ENCODE measurements around the gene CCDC88B. TPM values are rescaled to one million over a fixed set of nuclear protein-coding genes. Genes with fewer than 3 reads are reported as not detected.
A peak's percentile ranks its signal among the peaks of the same experiment; 100 is the strongest.

The CCDC88B gene
- total and polyA plus RNA-seq, 2 of the 8 experiments (the other 6 are each of a cell fraction or from before 2014, with no cell fraction given): 5.9 to 12.5 TPM

DNA sequence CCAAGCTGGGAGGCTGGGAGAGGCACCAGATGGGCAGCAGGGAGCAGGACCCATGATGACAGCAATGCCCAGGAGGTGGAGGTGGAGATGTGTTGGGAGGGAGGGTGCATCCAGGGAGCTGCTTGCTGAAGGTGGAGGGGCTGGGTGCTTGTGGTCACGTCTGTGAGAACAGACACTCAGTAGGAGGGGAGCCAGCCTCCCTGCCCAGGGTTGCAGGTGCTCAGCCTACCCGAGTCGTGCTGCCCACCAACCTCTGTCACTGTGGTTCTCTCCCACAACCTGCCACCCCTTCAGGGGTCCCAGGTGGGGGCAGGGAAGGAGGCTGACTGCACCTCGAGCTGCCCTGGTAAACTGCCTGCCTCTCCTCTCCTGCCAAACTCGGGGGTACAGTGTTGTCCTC, 16.6 kb upstream of the CCDC88B start:
- Histone ChIP-seq H3K27ac (ENCODE audit: low read depth, low read length) (no peak overlapping the region), H3K4me2 (ENCODE audit: insufficient read depth in 1 of 2, low read depth in 2 of 2, low read length in 2 of 2) (no peak overlapping the region), H3K36me3 (ENCODE audit: control insufficient read depth in 2 of 4, insufficient read depth in 4 of 4, low read length in 3 of 4) (peaks cover 0 to 16% (median 3%) of the 10 kb centered on the region in 4 experiments; a peak in 6 of 8 replicates), H3K4me3 (ENCODE audit: extremely low read depth in 1 of 4, insufficient read depth in 2 of 4, low read depth in 3 of 4, low read length in 4 of 4) (no peak overlapping the region), H2BK20ac (ENCODE audit: low read length) (no peak overlapping the region), H2BK12ac (ENCODE audit: low read depth, low read length) (peak overlapping the region; percentile 84), H4K91ac (replicated peaks; ENCODE audit: insufficient read length, low read length) (peak overlapping the region; percentile 61), H3K9me3 (ENCODE audit: insufficient read depth in 2 of 2, low read depth in 1 of 2, low read length in 1 of 2) (no peaks in the 10 kb centered on the region), H2BK120ac (replicated peaks; ENCODE audit: low read depth, low read length) (no peak overlapping the region), H2BK15ac (ENCODE audit: low read length) (no peak overlapping the region), H3K56ac (replicated peaks; ENCODE audit: insufficient read length, low read depth, low read length) (no peak overlapping the region), H3K4me1 (replicated peaks in 1 of 4; ENCODE audit: control insufficient read depth in 3 of 4, insufficient read depth in 4 of 4, low read length in 3 of 4) (peaks cover 1 to 10% (median 5%) of the 10 kb centered on the region in 4 experiments; a peak in 6 of 7 replicates), H3K79me1 (ENCODE audit: low read depth, low read length) (0 out of 2 replicates have a peak, but pooled peaks cover 5% of the 10 kb centered on the region), H2BK5ac (ENCODE audit: low read depth, low read length) (peak overlapping the region; percentile 80), H3K4ac (replicated peaks; ENCODE audit: insufficient read length, low read depth, low read length) (no peak overlapping the region), H4K20me1 (replicated peaks in 1 of 2; ENCODE audit: control insufficient read depth in 1 of 2, insufficient read depth in 2 of 2, low read length in 2 of 2) (peaks cover 0 to 3% of the 10 kb centered on the region in 2 experiments), H3K18ac (ENCODE audit: extremely low read depth, low read length) (no peak overlapping the region), H2AK5ac (ENCODE audit: low read depth, low read length) (0 out of 2 replicates have a peak overlapping the region, but pooled peaks have one; percentile 10), H3K23ac (ENCODE audit: insufficient read length) (no peak overlapping the region), H3K23me2 (ENCODE audit: low read depth, low read length) (peaks cover 3% of the 10 kb centered on the region; the same call in 1 of the 2 replicates), H3K9ac (replicated peaks in 1 of 4; ENCODE audit: extremely low read depth in 1 of 4, low read depth in 3 of 4, low read length in 3 of 4) (no peak overlapping the region), H4K5ac (ENCODE audit: insufficient read length, low read depth, low read length) (no peak overlapping the region), H3K14ac (ENCODE audit: insufficient read length) (no peak overlapping the region), H3K79me2 (ENCODE audit: control insufficient read depth in 1 of 2, insufficient read depth in 2 of 2, low read length in 2 of 2) (peaks cover 0 to 10% of the 10 kb centered on the region in 2 experiments; a peak in 1 of 4 replicates), H4K8ac (ENCODE audit: extremely low read depth, insufficient read depth, low read length) (peak overlapping the region; percentile 35; the same call in 1 of the 2 replicates), H3K27me3 (replicated peaks in 1 of 4; ENCODE audit: control insufficient read depth in 3 of 4, extremely low read depth in 1 of 4, insufficient read depth in 3 of 4, low read length in 3 of 4) (no peaks in the 10 kb centered on the region), H2AFZ (ENCODE audit: low read length) (no peak overlapping the region)
- ChIA-PET CTCF (ENCODE audit: partially characterized antibody) (interaction anchor here (1.2 to 37.6 kb wide), 7 partner anchors 9 to 32 kb away, joined by 3 to 614 read pairs (median 20); partner anchors contain the start of genes CATSPERZ, CCDC88B, ESRRA and PRDX5), POLR2A (ENCODE audit: partially characterized antibody) (interaction anchor here (0.7 to 2.6 kb wide), 5 partner anchors 9 to 52 kb away, joined by 3 to 12 read pairs (median 4); no protein-coding TSS in a partner anchor)
- FAIRE-seq (no peak), DNase-seq (ENCODE audit: low read depth in 1 of 2, low spot score in 2 of 2) (no peak)
- WGBS, 2 experiments (ENCODE audit: extremely low coverage in 1 of 2, insufficient coverage in 1 of 2, insufficient read length in 1 of 2, insufficient replicate concordance in 2 of 2, low coverage in 1 of 2, low lambda C conversion rate in 2 of 2, missing lambda C conversion rate in 1 of 2): 87% methylated on average over 4 of the region's 5 CpGs; no CpG with 5 or more reads in 1 of the 2 experiments
- TF ChIP-seq SIN3A (conservative IDR thresholded peaks at IDR 0.05 in 1 of 2, IDR thresholded peaks at IDR 0.05 in 1 of 2; ENCODE audit: low read depth in 1 of 2, low read length in 2 of 2) (no peak), GABPA (IDR thresholded peaks at IDR 0.05; ENCODE audit: borderline replicate concordance, insufficient read depth, low read length) (no peak), CBX5 (IDR thresholded peaks at IDR 0.05; ENCODE audit: low read depth, low read length) (no peak), RBBP5 (IDR thresholded peaks at IDR 0.05; ENCODE audit: borderline replicate concordance, low read depth, low read length) (no peak)

Measured in H1 (cell line).